ENCODE data around the gene TMPRSS3.

Gene TMPRSS3

DNA sequence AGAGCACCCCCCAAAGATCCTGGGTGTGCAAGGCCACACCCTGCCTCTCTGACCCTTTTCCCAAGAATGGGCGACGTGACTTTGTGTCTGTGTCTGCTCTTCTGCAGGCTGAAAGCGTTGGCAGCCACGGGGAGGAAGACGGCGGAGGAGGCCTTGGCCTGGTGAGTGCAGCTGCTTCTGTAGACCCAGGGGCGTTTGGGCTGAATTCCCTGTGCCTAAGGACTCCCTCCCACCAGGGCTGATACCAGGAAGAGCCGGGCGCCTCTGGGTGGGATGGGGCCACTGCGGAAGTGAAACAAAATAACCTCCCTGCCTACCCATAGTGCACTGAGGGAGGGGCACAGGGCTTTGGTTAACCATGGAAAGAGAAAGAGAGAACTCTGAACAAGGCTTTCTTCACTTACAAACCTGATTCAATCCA, 10.4 kb upstream of the TMPRSS3 start:
- DNase-seq = no peak

DNA sequence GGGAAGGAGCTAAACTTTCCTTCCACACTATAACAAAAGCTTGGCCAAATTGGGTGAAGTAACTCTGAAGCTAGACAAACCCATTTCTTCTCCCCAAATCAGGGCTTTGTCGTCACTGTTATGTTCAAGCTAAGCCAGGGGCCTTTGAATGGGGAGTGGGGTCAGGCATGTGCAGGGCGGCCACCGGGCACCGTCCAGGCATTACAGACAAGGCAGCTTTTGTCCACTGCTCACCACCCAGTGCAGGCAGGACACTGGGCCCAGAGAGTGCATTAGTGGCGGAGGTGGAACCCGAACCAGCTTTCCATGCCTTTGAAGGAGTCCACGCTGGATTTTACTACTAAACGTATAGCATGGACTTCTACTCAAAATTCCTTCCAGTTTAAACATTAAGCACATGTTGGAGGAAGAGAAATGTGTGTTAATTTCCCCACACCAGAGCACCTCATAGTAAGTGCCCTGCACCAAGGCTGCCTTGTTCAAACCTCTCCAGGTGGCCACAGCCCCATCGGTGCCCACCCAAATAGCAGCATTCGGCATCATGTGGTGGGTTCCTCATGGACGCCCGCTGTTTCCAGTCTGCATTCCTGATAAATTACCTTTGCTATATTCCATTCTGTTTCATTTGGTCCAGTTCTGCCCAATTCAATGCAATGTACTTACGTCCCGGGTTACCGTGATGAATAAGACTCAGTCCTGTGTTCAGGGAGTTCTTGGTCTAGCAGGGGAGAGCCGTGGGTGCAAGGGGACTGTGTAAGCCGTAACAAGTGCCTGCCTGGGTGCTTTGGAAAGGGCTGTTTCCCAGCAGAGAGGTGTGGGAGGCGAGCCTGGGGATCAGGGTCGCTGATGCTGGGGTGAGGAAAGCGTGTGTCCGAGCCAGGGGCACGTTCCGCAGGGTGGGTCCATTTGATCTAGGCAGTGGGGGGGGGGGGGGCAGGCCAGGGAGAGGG, 9.5 kb upstream of the TMPRSS3 start:
- DNase-seq = no peak

DNA sequence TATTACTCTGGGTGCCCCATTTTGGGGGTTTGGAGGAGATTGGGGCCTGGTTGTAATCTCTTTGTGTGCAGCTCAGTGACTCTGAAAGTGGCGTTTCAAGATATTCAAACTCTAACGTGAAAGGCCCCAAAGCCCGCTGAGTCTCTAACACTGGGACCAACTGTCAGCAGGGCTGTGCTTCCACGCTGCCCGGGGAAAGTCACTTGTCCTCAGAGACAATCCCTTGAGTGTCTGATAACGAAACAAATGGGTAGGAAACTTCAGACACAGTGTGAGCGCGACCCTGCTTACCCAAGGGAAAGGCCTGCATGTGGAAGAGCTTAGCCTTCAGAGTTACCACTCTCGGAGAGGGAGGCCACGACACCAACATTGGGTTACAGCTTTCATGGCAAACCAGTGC, 8.7 kb upstream of the TMPRSS3 start:
- DNase-seq = no peak

DNA sequence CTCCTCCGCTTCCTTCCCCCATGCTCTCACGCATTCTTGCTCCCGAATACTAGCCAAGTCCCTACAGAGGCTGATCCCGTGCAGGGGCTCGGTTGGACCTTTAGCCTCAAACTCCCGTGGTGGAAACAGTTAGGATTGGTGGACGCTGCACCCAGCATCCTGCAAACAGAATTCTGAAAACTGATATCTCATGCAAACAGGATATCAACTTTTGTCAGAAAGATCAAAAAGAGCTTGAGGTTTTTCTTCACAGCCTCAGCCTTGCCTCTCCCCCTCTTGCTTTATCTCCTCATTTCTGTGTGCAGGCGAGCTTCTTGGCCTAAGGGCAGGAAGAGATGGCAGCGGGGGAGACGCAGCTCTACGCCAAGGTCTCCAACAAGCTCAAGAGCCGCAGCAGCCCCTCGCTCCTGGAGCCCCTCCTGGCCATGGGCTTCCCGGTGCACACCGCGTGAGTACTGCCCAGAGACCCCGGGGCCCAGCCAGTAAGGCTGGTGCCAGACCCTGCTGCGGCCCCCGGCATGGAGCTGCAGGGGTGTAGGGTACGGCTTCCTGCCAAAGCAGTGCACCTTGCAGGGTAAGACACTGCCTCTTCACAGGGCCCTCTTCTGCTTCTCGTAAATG, 7.9 kb upstream of the TMPRSS3 start, which contains the start of gene UBASH3A:
UBASH3A (plus strand) TSS at position 292 of the 621 bp plus-strand sequence; CDS start at position 336, 44 bp downstream.
- no peak for DNase-seq

DNA sequence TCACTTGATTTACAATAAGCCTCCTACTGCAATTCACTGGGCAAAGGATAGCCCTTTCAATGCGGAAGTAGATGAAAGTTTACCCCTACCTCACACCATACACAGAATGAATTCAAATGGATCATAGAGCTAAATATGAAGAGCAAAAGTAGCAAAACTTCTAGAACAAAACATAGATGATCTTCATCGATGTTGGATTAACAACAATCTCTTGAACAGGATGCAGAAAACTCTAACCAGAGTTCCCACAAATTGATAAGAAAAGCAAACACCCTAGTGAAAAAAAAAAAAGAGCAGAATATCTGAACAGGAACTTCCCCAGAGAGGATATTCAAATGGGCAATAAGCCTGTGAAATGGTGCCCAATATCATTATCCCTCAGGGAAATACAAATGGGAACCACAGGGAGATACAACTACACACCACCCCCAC, 6.0 kb upstream of the TMPRSS3 start:
- no peak for DNase-seq

- no peak for DNase-seq
Measured at GRCh38 chr21:42401154-42401553, 5.3 kb upstream of the TMPRSS3 start.

DNA sequence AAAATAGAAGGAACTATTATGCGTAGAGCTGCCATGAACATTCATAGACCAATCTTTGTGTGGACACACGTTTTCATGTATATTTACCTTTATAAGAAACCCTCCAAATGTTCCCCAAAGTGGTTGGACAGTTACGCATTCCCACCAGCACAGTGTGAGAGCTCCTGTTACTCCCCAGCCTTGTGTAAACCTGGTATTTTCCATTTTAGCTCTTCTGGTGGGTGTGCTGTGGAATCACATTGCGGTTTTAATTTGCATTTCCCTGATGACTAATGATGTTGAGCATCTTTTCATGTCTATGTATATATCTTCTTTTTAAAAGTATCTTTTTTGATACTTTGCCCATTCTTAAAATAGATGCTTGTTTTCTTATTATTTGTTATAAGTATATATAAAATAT, 4.7 kb upstream of the TMPRSS3 start:
- DNase-seq = no peak

DNA sequence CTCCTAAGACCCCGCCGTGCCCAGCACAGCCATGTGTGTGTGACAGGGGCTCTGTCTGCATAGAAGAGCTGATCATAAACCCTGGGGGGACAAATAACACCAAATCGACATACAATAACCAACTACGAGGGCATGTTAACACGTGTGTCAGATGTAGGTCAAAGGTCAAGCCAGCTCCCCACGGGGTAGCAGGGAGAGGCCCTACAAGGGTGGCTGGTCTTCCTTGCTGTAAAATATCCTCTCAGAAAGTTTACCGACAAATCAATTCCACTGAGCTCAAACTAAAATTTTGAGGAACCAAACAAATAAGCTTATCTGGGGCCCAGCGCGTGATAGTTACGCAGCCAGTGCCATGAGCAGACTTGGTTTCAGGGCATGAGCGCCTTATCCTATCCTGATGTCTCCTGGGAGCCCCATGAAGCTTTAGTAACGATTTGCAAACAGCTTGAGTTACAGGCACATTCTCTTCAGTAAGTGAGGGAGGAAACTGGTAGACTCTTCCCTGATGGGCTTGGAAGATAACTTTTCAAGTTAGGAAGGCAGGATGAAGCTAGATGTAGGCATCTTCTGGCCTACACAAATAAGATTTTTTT, 2.7 kb upstream of the TMPRSS3 start:
- DNase-seq = no peak

DNA sequence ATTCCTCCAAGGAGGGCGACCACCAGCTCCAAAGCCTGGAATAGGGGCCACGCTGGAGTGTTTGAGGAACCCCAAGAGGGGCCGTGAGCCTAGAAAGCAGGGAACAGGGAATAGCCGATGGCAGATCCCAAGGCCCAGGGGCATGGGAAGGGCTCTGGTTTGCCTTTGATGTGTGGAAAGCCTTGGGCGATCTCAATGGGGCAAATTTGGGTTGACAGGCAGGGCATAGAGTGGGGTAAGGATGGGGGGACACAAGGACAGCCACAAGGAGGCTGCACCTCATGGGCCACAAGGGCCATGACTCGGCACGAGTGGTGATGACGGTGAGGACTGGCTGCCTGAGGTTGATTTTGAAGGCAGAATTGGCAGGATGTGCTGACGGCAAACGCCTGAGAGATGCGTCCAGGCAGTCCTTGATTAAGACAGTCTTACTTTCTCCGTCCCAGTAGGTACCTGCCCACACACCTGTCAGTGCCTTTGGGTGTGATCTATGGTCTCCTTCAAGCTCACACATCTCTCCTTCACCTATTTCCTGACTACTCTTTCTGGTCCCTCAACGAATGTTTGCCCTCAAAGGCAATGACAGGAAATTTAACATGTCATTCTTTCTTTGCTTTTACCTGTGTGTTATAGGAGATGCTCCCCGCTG, 2.0 kb upstream of the TMPRSS3 start:
- no peak for DNase-seq

DNA sequence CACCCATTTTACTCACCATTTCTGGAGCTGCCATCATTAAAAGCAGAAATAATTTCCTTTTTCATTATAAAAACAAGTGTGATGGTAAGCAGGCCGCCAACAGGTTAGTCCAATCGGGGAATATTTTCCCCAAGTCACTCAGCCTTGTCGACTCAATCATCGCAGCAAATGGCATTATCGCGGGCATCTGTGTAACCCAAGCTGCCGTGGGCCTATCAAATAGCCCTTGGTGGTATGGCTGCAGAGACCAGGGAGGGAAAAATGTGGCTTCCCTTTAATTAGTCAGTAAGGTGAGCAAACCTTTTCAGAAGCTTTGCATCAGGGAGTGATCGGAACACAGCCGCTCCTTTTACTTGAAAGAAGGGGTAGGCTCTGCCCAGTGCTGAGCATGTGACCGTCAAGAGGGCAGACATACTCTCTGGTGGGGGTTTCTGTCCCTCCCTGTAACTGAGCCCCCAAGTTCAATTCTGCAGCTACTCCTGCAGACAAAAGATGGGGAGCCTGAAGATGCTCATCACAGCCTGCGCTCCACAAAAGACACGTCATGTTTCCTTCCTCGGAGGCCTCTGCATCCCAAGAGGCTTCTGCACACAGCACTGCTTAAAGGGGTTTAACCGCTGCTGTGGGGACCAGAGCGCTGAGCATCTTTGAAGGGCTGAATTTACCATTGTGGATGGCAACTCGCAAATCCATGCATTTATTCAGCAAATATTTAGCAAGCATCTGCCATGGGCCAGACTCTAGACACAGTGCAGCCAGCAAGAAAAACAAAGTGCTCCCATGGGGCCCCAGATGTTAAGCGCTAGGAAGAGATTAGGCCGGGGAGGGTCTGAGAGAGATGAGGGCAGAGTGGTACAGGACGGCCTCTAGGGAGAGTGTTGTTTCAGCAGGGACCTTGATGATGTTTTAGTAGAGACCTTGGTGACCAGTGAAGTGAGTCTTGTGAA, 1.2 kb upstream of the TMPRSS3 start:
- no peak for DNase-seq

DNA sequence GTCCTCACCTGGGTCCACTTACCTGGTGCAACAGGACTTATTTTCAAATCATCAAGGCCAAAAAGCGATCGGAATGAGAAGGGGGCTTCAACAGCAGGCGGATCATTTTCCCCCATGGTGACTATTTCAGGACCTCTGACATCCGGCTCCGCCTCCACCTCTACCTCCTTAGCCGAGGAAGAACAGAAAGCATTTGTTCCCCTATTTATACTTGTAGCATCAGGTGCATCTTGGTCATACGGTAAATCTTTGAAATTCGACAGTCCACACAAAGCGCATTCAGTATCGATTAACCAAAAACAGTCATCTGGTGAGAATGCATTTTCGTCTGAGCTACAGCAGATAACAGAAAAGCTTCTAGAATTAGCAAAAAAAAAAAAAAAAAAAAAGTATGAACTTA, 550 bp downstream of the TMPRSS3 start:
- no peak for DNase-seq

DNA sequence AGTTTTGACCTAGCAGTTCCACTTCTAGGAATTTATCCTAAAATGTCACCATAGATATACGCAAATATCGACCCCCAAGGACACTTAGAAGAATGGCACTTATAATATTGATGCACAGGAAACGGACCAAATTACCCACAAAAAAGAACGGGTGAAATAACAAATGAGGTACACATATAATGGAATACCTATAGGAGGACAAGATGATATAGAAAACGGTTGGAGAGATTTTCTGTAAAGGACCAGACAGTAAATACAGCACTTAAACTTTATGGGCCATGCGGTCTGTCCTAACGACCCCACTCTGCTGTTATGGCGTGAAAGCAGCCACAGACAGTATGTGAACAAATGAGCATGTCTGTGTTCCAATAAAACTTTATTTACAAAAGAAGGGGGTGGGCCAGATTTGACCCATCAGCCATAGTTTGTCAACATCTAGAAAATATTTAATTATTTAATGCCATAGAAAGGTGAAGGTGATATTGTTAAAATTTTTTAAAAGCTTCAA, 2.4 kb downstream of the TMPRSS3 start:
- DNase-seq = no peak

GRCh38 chr21:42392731-42393442, 3.0 kb downstream of the TMPRSS3 start:
- no peak for DNase-seq

- DNase-seq = no peak
Measured at GRCh38 chr21:42391297-42391696, 4.6 kb downstream of the TMPRSS3 start.

- DNase-seq = no peak
Measured at GRCh38 chr21:42390696-42391095, 5.2 kb downstream of the TMPRSS3 start.

- DNase-seq = no peak
Measured at GRCh38 chr21:42390193-42390592, 5.7 kb downstream of the TMPRSS3 start.

DNA sequence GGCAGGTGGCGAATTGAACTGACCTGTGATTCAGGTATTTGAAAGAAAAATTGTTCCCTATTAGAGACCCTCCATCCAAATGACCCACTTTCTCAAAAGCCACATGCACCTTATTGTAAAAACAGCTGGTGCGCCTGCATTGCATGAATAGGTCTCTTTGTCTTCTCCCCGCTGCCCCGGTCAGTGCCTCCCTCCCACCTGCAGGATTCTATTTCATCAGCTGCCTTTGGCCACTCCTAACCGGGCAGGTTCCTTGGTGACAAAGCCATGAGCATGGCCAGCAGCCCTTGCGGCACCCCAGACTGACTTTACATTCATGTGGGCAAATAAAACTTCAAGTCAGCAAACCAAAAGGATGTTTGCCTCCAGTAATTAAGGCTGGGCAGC, 6.4 kb downstream of the TMPRSS3 start:
- DNase-seq = no peak

- DNase-seq = no peak
Measured at GRCh38 chr21:42388740-42389448, 7.0 kb downstream of the TMPRSS3 start.

DNA sequence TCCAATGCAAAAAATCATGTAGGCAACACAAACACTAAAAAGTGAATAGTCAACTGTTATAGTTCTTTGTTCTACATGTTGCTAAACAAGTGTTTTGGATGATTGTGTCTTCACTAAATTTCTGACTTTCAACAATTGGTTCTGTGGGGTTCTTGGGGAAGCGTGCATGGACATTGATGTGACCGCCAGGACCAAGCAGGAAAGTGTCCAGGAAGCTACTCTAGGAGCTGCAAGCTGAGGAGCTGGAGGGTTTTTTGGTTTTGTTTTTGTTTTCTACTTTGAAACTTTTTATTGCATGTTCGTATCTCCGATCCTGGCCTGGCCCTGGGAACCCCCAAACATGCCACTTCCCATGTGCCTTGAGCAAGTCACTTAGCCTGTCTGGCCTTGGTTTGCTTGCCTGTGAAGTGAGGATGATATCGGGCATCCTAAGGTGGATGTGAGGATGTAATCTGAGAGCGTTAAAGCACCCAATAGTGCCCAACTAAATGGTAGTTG, 8.0 kb downstream of the TMPRSS3 start:
- DNase-seq = no peak

DNA sequence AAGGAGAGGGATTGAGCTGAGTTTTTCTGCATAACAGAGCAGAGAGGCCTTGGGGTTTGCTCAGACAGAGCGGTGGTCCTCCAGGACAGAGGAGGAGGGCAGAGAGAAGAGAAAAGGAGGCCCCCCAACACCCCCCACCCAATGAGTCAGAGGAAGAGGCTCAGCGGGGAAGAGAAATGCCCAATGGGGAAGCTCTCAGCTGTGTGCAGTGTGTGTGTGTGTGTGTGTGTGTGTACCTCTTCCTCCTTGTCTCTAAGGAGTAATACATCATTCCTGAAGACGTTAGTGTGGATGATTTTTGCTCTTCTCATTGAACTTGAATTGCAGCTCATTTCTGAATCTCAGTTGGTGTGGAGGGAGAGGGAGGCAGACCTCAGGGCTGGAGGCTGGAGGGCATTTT, 8.7 kb downstream of the TMPRSS3 start:
- DNase-seq = no peak

Measured in T1000 (cell line).